SH-SY5Y (cell line): ENCODE data around the gene STAMBPL1.

Experiments
- GATA2 ChIP-seq: IDR thresholded peaks from 2 replicates; pipeline ENCODE4 v1.6.1; 2011; ENCODE audit warnings: mild to moderate bottlenecking, low read depth, low read length
- GATA3 ChIP-seq: IDR thresholded peaks from 2 replicates; pipeline ENCODE4 v1.6.1; 2011; ENCODE audit warnings: low read depth, mild to moderate bottlenecking, low read length, moderate library complexity

- TF ChIP-seq GATA3 (no peak), GATA2 (no peak)
These were observed 41.2 kb upstream of the STAMBPL1 start for GRCh38 chr10:88838766-88839350.
